PFSK-1 (cell line): Measurements from ENCODE around the gene EXOC6B.

ENCODE experiments used
- FOXP2 ChIP-seq: optimal IDR thresholded peaks from 2 replicates; pipeline ENCODE3; 2011; ENCODE audit warnings: borderline replicate concordance, control low read depth, inconsistent platforms; ENCODE audit not compliant: insufficient read depth; ENCODE audit errors: extremely low read length, extremely low read depth
- POLR2AphosphoS5 ChIP-seq: IDR thresholded peaks from 2 replicates; pipeline ENCODE4 v1.6.1; 2012; ENCODE audit warnings: low read depth, mild to moderate bottlenecking, control low read depth, low read length, moderate library complexity
- REST ChIP-seq, 2 experiments: IDR thresholded peaks; 2 replicates each; pipeline versions ENCODE4 v1.6.1 to v1.8.0; 2011 to 2012; ENCODE audit warnings: low read depth in 2 of 2, low read length in 2 of 2, control low read depth in 1 of 2, inconsistent platforms in 1 of 2, mild to moderate bottlenecking in 1 of 2, moderate library complexity in 1 of 2; ENCODE audit not compliant: insufficient read depth in 1 of 2
- SIN3A ChIP-seq: IDR thresholded peaks from 2 replicates; pipeline ENCODE4 v1.6.1; 2012; ENCODE audit warnings: mild to moderate bottlenecking, low read length, moderate library complexity, borderline replicate concordance; ENCODE audit not compliant: insufficient read depth
- TAF1 ChIP-seq: IDR thresholded peaks from 2 replicates; pipeline ENCODE4 v1.6.1; 2012; ENCODE audit warnings: low read length, control low read depth, borderline replicate concordance; ENCODE audit not compliant: insufficient read depth

Gene EXOC6B

DNA sequence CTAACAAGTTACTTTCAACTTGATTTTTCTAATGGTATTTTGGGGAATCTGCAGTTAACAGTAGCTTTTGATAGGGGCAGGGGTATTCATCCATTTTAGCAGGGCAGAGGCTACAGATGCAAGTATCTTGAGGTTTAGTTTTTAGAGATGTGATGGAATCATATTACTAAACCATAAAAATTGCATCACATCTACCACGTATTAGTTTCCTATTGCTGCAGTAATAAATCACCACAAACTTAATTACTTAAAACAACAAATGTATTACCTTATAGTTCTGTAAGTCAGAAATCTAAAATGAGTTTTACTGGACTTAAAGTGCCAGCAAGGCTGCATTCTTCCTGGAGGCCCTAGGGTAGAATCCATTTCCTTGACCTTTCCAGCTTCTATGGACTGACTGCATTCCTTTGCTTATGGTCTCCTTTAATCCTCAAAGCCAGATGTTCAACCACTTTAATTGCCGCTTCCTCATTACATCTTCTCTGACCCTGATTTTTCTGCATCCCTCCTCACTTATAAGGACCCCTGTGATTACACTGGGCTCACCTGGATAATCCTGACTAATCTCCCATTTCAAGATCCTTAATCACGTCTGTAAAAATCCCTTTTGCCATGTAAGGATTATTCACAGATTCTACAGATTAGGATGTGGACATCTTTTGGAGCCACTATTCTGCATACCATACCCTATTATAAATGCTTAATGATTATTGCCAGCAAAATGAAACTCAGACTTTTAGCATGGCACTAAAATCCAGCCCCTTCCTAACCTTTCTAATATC is 21.9 kb upstream of the EXOC6B start:
- no peak for TF ChIP-seq POLR2AphosphoS5
- TF ChIP-seq REST (IDR thresholded peaks at IDR 0.05; ENCODE audit: insufficient read depth in 1 of 2, low read depth in 2 of 2, low read length in 2 of 2): no peak
- TF ChIP-seq TAF1: no peak
- no peak for TF ChIP-seq FOXP2

GRCh38 chr2:72846171-72847095 is 20.6 kb upstream of the EXOC6B start:
- TF ChIP-seq TAF1 (no peak), REST (IDR thresholded peaks at IDR 0.05; ENCODE audit: insufficient read depth in 1 of 2, low read depth in 2 of 2, low read length in 2 of 2) (peak; percentile 67 to 90), POLR2AphosphoS5 (no peak)

DNA sequence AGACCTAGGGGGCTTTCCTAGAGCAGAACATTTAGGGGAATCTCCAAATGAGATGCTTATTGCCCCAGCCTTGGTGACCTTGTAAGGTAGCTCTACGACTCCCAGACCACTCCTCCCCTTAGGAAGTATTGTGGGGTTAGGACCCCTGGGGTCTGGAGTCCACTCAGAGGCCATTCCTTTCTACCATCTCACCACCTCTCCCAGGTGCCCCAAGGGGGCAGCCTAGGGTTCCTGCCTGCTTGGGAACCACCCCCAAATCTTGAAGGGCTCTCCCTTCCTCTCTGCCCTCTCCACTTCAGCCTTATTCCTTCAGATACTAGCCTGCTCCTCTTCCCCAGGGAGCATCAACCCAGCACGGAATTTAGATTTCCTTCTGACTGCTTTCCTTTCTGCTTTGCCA is 17.5 kb upstream of the EXOC6B start:
- no peak for TF ChIP-seq TAF1
- TF ChIP-seq FOXP2: no peak
- no peak for TF ChIP-seq POLR2AphosphoS5
- no peak for TF ChIP-seq REST (IDR thresholded peaks at IDR 0.05; ENCODE audit: insufficient read depth in 1 of 2, low read depth in 2 of 2, low read length in 2 of 2)
- TF ChIP-seq SIN3A: no peak

DNA sequence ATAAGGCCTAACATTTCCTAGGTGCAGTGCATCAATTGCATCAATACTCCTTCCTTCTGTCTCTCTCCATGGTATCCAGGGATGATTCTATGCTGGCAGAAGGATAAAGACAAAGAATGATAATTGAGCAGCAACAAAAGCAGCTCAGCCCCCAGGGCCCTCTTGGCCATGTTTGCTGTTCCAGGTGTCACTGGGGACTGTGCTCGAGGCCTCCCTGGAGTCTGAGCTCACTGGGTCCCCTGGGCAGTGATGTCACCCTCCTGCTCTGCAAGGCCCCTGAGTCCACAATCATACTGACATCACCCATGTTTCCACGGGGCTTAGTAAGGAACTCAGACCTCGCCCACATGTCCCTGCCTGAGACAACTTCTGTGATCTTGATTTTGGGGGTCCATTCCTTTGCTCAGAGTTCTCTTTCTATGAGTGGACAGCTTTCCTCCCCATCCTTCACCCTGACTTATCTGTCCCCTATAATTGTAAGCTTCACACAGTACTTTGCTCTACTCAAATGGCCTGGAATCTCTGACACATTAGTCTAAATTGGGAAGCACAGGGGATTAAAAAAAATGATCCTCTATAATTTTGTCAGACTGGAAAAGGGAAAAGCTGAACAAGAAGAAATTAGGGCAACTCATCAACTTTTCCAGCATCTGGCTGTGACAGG is 15.8 kb upstream of the EXOC6B start:
- TF ChIP-seq SIN3A (no peak), REST (IDR thresholded peaks at IDR 0.05; ENCODE audit: insufficient read depth in 1 of 2, low read depth in 2 of 2, low read length in 2 of 2) (peak in 1 of 2 experiments; percentile 68; a peak in 2 of 4 replicates), TAF1 (no peak), POLR2AphosphoS5 (no peak), FOXP2 (no peak)
